Skeletal muscle tissue (tissue), 4 donors: ENCODE measurements around the gene SIRPB2. TPM values are rescaled to one million over a fixed set of nuclear protein-coding genes. Genes with fewer than 3 reads are reported as not detected.
A peak's percentile ranks its signal among the peaks of the same experiment; 100 is the strongest.

Source experiments
- H3K27ac ChIP-seq: one replicate; pipeline ENCODE4 v1.7.0; 2013; ENCODE audit warnings: mild to moderate bottlenecking, low read depth, low read length, inconsistent platforms
- H3K27me3 ChIP-seq, 3 donors: one replicate each; pipeline ENCODE4 v1.7.0; 2013; ENCODE audit warnings: low read length in 3 of 3; ENCODE audit not compliant: control insufficient read depth in 3 of 3, insufficient read depth in 3 of 3
- H3K36me3 ChIP-seq, 3 donors: one replicate each; pipeline ENCODE4 v1.7.0; 2013; ENCODE audit warnings: low read length in 3 of 3; ENCODE audit not compliant: control insufficient read depth in 3 of 3, insufficient read depth in 3 of 3
- H3K4me1 ChIP-seq, 3 donors: one replicate each; pipeline ENCODE4 v1.7.0; 2013; ENCODE audit warnings: low read length in 3 of 3, mild to moderate bottlenecking in 3 of 3; ENCODE audit not compliant: control insufficient read depth in 3 of 3, insufficient read depth in 3 of 3
- H3K4me3 ChIP-seq, 3 donors: one replicate each; pipeline ENCODE4 v1.7.0; 2013; ENCODE audit warnings: low read length in 3 of 3
- H3K9ac ChIP-seq, 3 donors: one replicate each; pipeline ENCODE4 v1.7.0; 2013; ENCODE audit warnings: low read length in 3 of 3, mild to moderate bottlenecking in 3 of 3, moderate library complexity in 2 of 3, low read depth in 1 of 3
- H3K9me3 ChIP-seq, 3 donors: one replicate each; pipeline ENCODE4 v1.7.0; 2013; ENCODE audit warnings: low read length in 3 of 3; ENCODE audit not compliant: control insufficient read depth in 3 of 3
- total RNA-seq: library from RNA; depleted of rRNA; stranded (reverse); fragments of >200 nt; gene quantifications from one replicate; pipeline ENCODE4 v1.2.3, GENCODE V29; 2014
- donor health status: Osteomylitis.

The SIRPB2 gene
- total RNA-seq, 1 donor from 2014 or later = 1.6 TPM

DNA sequence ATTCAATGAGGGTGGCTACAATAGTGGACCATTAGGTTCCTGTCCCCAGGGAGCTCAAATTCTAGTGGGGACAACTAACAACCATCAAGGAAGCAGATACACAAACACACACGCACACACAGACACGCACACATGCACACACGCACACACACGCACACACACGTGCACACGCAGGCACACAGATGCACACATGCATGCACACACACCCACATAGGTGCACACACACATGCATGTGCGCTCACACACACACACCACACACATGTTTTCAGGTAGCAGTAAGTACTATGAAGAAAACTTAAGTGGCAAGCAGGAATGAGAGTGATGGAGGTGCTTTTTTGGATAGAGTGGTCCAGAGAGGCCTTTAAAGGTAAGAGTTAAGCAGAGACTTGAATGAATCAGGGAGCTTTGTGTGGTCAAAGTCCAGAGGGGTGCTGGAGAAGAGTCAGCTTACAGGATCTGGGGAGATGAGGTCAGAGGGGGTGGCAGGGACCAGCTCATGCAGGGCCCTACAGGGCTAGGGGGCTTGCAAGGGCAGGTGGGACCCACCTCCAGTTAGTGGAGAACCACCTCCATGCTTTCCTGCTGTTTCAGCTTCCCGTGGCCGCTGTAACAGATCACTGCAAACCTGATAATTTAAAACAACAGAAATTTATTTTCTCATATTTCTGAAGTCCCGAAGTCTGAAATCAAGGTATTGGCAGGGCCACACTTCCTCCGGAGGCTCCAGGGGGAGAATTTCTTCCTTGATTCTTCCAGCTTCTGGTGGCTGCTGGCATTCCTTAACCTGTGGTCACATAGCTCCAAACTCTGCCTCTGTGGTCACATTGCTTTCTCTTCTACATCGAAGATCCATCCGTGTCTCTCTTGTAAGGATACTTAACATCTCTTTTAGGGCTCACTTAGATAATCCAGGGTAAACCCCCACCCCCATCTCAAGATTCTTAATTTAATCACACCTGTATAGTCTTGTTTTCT is 17.7 kb downstream of the SIRPB2 start:
- Histone ChIP-seq H3K36me3 (no peaks in the 10 kb centered on the region), H3K27me3 (peaks cover 0 to 4% (median 4%) of the 10 kb centered on the region in 3 donors), H3K4me3 (no peak overlapping the region), H3K9me3 (no peaks in the 10 kb centered on the region), H3K9ac (no peak overlapping the region), H3K27ac (no peak overlapping the region), H3K4me1 (peaks cover 3 to 9% (median 8%) of the 10 kb centered on the region in 3 donors)

GRCh38 chr20:1472556-1473245 is 18.5 kb downstream of the SIRPB2 start:
- H3K27me3 ChIP-seq = peaks cover 0 to 4% (median 3%) of the 10 kb centered on the region in 3 donors
- H3K9ac ChIP-seq = no peak overlapping the region
- no peak overlapping the region for H3K4me3 ChIP-seq
- no peak overlapping the region for H3K27ac ChIP-seq
- peaks cover 3 to 9% (median 8%) of the 10 kb centered on the region in 3 donors for H3K4me1 ChIP-seq
- no peaks in the 10 kb centered on the region for H3K36me3 ChIP-seq
- H3K9me3 ChIP-seq = no peaks in the 10 kb centered on the region

GRCh38 chr20:1471242-1471641 is 20.0 kb downstream of the SIRPB2 start:
- no peaks in the 10 kb centered on the region for H3K9me3 ChIP-seq
- no peaks in the 10 kb centered on the region for H3K36me3 ChIP-seq
- no peak overlapping the region for H3K27ac ChIP-seq
- no peak overlapping the region for H3K4me3 ChIP-seq
- H3K4me1 ChIP-seq = peaks cover 7 to 17% (median 12%) of the 10 kb centered on the region in 3 donors
- H3K27me3 ChIP-seq = no peaks in the 10 kb centered on the region
- H3K9ac ChIP-seq = no peak overlapping the region

- peaks cover 19 to 29% (median 23%) of the 10 kb centered on the region in 3 donors for H3K4me1 ChIP-seq
- no peaks in the 10 kb centered on the region for H3K27me3 ChIP-seq
- peak overlapping the region in 1 of 3 donors; percentile 13 for H3K4me3 ChIP-seq
- no peak overlapping the region for H3K27ac ChIP-seq
- no peak overlapping the region for H3K9ac ChIP-seq
- no peaks in the 10 kb centered on the region for H3K36me3 ChIP-seq
- no peaks in the 10 kb centered on the region for H3K9me3 ChIP-seq
Measured at GRCh38 chr20:1469925-1470571, 21.2 kb downstream of the SIRPB2 start.

DNA sequence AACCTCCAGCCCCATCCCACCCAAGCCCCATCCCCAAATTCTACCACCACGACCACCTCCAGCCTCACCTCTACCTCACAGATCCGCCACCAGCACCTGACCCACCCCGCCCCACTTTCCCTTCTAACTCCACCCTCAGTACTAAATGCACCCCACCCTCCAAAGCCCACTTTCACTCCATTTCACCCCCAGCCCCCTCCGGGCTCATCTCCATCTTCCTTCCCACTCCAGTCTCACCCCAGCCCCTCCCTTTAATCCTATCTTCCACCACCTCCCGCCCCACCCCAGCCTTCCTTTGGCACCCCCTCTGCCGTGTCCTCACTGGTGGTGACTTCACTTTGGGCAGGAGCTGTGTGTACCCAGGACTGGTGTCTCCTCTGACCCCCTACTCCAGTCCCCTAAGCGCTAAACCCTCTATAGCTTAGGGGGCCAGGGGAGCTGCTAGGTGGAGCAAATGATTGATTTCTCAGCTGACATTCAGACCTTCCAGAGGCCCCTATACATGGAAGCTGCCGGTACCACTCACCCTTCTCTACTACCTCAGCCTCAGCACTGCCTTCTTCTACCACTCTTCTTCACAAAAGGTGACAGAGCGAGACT is 21.8 kb downstream of the SIRPB2 start:
- Histone ChIP-seq H3K27me3 (no peaks in the 10 kb centered on the region), H3K4me3 (no peak overlapping the region), H3K27ac (no peak overlapping the region), H3K9me3 (no peaks in the 10 kb centered on the region), H3K4me1 (peaks cover 25 to 36% (median 29%) of the 10 kb centered on the region in 3 donors), H3K36me3 (peaks cover 0 to 2% (median under 1%) of the 10 kb centered on the region in 3 donors), H3K9ac (no peak overlapping the region)

GRCh38 chr20:1468117-1468624 is 23.0 kb downstream of the SIRPB2 start:
- no peak overlapping the region for H3K9ac ChIP-seq
- no peaks in the 10 kb centered on the region for H3K9me3 ChIP-seq
- H3K27me3 ChIP-seq = no peaks in the 10 kb centered on the region
- H3K27ac ChIP-seq = peak overlapping the region; percentile 22
- peaks cover 35 to 45% (median 36%) of the 10 kb centered on the region in 3 donors for H3K4me1 ChIP-seq
- no peak overlapping the region for H3K4me3 ChIP-seq
- peaks cover 7 to 13% (median 11%) of the 10 kb centered on the region in 3 donors for H3K36me3 ChIP-seq

DNA sequence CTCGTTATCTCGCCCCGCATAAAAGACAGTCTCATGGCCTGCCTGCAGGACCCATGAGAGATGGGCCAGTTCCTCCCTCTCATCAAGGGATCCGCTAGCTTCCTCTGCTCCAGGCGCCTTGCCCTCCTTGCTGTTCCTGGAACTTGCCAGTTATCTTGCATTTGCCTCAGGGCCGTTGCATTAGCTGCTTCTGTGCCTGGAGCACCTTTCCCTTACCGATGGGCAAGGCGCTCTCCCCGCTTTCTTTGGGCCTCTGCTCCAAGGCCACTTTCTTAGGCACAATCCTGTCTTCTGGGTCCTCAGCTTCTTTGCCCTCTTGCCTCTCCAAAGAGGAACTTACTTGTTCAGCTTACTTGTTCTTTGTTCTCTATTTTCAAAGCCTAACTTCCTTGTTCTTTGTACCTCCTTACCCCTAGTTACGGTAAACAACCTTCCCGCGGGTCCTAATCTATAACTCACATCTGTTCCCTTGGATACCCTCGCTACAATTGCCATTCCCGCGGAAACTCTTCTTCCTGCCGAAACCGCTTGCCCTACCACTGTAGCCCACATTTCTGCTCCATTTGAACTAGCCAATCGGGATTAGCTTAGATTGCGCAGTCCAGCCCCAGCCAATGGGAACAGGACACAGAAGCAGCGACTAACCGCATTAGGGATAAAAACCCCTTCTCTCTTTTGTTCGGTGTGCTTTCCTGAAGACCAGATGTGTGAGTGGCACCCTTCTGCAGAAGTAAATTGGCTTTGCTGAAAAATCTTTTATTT is 23.7 kb downstream of the SIRPB2 start:
- Histone ChIP-seq H3K9me3 (no peaks in the 10 kb centered on the region), H3K9ac (peak overlapping the region; percentile 12 to 58 (median 27)), H3K27me3 (no peaks in the 10 kb centered on the region), H3K36me3 (peaks cover 7 to 18% (median 18%) of the 10 kb centered on the region in 3 donors), H3K27ac (peak overlapping the region; percentile 55), H3K4me3 (peak overlapping the region; percentile 57 to 64 (median 63)), H3K4me1 (peaks cover 35 to 46% (median 36%) of the 10 kb centered on the region in 3 donors)

DNA sequence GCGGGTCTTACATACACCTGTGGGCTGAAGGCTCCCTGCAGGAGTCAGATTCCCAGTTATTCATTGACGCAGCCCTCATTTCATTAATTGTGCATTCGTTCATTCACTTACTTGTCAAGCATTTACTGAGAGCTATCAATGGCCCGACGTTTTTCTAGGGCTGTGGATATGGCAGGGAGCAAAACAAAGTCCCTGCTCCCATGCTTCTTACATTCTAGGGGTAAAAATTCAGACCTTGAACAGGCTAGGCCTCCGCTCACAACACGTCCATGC is 24.2 kb downstream of the SIRPB2 start:
- peak overlapping the region; percentile 12 to 58 (median 27) for H3K9ac ChIP-seq
- H3K9me3 ChIP-seq = no peaks in the 10 kb centered on the region
- H3K4me3 ChIP-seq = peak overlapping the region; percentile 57 to 64 (median 63)
- no peaks in the 10 kb centered on the region for H3K27me3 ChIP-seq
- peak overlapping the region; percentile 55 for H3K27ac ChIP-seq
- H3K4me1 ChIP-seq = peaks cover 35 to 49% (median 38%) of the 10 kb centered on the region in 3 donors
- peaks cover 7 to 21% (median 21%) of the 10 kb centered on the region in 3 donors for H3K36me3 ChIP-seq
